Measurements from ENCODE around the gene FOCAD.
"Not testable (repeated sequence)": the region's sequence is repeated elsewhere in the genome, so short reads cannot be mapped to it uniquely, and the experiment has no call there.

The FOCAD gene

DNA sequence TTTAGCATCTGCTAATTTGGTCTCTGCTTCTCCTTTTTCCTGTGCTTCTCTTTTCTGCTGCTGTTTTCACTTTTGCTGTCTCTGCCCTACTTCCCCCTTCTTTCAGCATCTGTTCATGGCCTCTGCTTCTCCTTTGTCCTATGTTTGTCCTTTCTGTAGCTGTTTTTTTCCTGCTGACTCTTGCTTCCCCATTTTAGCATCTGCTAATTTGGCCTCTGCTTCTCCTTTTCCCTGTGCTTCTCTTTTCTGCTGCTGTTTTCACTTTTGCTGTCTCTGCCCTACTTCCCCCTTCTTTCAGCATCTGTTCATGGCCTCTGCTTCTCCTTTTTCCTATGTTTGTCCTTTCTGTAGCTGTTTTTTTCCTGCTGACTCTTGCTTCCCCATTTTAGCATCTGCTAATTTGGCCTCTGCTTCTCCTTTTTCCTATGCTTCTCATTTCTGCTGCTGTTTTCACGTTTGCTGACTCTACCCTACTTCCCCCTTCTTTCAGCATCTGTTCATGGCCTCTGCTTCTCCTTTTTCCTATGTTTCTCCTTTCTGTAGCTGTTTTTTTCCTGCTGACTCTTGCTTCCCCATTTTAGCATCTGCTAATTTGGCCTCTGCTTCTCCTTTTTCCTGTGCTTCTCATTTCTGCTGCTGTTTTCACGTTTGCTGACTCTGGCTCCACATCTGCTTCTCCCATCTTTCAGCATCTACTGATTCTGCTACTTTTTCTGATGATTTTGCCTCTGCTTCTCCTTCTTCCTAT, 290.3 kb downstream of the FOCAD start:
- DNase-seq (ENCODE audit: low spot score) = not testable (repeated sequence)

DNA sequence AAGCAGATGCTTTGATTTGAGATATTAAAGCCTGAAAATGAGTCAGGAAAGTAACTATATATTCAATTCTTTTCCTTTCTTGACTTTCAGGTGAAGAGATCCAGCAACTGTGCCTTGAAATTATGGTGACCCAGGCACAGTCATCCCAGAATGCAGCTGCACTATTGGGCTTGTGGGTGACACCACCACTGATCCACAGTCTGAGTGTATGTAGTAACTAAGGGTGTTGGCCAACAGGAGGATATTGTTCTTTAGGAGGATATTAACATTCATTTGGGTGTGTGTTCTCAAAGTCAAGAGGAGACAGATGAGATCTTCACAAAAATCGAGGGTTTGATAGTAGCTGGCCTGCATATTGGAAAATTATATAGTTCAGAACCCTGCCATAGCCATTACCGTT, 294.2 kb downstream of the FOCAD start:
- no peak for DNase-seq (ENCODE audit: low spot score)

DNA sequence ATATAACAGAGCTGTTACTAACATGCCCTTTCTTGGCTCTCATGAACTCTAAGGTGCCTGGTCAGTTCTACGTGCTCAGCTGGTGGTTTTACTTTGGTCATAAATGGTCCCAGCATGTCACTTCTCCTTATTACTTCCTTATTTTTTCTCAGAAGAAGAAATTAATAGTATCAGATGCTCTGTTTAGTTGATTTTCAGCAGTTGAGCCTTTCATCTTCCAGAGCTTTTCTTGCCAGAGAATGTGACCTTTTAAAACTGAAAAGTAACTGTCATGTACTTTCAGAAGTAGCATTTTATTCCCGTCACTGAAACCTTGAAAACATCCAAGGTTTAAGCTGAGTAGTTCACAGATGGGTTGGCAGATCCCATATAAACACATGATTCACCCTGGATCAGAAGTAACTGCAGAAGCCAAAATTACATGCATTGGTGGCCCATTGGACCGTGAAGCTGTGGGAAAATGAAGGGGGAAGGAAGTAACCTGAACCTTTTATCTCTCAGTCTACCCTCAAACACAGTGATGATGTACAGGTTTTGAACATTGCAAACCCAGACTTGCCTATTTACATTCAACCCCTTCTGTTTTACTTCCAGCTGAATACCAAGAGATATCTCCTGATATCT, 296.9 kb downstream of the FOCAD start:
- no peak for DNase-seq (ENCODE audit: low spot score)

DNA sequence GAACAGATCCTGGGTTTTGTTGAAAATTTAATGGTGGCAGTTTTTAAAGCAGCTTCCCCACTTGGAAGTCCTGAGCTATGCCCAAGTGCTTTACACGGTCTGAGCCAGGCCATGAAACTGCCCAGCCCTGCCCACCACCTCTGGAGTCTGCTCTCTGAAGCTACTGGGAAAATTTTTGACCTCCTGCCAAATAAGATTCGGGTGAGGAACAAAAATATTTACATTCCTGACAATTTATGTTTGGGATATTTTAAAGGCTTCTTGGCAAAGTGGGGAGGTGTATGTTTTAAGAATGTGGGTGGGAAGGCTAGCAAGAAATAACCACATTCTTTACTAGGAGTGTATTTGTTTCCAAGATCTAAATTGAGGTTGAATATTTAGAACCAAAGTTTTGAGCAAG, 297.4 kb downstream of the FOCAD start:
- DNase-seq (ENCODE audit: low spot score) = no peak

DNA sequence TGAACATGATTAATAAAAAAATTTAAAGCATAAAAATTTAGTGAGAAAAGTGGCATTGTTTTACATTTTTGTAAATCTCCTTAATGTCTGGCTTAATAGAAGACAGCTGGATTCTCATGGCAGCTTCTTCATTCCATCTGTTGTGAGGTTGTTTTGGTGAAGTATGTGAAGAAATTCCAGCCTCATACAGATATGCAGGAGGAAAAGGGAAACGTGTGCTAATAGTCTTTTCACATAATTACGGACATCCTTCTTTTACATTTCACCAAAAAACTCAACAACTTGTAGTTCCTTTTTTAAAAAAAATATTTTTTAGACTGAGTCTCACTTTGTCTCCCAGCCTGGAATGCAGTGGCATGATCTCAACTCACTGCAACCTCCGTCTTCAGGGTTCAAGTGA, 300.4 kb downstream of the FOCAD start:
- no peak for DNase-seq (ENCODE audit: low spot score)

DNA sequence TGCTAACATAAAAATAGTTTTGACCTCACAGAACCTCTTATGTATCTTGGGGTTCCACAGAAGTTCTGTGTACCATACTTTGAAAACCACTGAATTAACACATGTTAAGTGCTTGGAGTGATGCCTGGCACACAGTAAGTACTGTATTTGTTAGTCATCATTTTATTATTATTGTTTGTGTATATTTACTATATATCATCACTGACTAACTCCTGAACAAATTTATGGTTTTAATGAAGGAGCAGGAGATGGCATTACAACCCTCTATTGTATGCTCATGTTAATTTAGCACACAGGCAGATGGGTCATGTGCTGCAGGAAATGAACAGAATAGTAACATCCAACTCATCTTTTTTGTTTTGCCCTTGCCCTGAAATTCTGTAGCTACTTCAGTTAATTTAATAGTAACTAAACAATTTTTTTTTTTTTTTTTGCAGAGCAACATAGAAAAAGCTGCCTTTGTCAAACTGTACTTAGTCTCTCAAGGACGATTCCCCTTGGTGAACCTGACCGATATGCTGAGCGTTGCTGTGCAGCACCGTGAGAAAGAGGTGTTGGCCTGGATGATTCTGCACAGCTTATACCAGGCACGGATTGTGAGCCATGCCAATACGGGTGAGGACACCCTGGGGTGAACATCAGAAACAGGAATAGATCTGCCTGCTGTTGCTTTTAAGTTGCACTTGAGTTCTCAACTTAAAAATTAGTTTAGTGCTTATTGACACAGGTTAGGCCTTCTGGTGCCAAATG, 302.0 kb downstream of the FOCAD start:
- DNase-seq (ENCODE audit: low spot score) = no peak

DNA sequence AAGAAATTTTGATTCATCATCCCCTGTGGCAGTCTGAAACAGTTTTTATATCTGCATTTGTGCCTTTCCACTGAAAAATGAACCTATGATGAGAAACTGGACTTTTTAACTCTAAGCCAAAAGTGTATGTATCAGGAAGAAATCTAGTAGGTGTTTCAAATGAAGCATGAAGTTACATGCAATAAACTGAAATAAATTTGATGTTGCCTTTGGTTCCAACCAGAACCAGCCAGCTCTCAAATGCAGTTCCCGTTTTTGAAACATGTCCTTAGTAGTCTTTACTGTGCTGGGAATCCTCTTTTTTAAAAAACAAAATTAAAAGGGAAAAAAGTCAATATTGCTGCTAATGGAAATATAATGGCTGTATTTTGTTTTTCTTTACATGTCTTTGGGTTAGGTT, 303.5 kb downstream of the FOCAD start:
- DNase-seq (ENCODE audit: low spot score) = no peak

DNA sequence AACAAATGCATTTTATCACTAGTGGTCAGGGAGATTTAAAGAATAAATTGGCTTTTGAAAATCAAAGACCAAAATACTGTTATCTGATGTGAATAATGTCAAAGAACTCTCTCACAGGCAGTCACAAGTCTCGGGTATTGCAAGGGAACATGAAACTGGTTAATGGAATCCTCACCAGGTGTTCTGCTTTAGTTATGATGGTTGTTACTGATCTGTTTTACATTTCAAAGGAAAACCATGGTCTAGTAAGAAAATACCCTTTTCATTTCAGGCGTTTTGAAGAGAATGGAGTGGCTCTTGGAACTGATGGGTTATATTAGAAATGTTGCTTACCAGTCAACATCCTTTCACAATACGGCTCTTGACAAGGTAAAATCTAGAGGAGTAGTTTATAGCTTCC, 304.0 kb downstream of the FOCAD start:
- no peak for DNase-seq (ENCODE audit: low spot score)

DNA sequence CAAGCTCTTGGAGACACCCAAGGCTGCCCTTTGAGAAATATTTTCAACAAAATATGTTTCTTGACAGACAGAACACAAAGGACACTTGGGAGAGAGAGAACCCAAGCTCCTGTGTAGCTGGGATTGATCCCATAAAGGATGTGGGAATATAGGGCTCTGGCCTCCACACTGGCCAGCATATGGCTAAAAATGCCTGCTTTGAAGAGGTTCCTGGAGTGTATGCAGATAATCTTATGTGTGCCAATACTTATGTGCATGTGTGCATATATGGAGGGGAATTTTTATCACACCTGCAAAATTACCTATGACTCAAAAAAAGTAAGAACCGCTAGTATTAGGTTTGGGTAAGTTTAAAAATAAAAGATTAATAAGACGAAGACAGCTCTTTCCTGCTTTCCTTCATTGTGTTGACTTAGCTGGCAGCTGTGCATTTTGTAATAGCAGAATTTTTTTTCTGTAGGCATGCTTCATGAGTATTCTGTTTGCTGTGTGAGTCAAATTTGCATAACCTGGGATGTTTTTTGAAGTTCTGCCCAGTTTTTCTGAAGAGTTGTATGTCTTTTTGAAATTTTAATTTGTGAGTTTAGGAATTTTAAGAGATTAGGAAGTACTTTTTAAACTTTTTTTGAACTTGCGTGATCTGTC, 304.7 kb downstream of the FOCAD start:
- DNase-seq (ENCODE audit: low spot score) = no peak

DNA sequence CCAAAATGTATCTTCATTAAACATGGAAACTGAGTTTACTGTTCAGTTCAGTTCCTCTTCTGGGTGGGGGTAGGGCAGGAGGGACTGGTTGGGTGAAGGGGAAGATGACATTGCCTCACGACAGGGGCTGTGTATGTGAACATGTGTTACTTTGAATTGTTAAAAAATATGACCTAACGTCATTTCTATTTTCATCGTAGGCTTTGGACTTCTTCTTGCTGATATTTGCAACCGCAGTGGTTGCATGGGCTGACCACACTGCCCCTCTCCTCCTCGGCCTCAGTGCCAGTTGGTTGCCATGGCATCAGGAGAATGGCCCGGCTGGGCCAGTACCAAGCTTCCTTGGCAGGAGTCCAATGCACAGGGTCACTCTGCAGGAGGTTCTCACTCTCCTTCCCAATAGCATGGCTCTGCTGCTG, 305.9 kb downstream of the FOCAD start:
- DNase-seq (ENCODE audit: low spot score) = no peak

DNA sequence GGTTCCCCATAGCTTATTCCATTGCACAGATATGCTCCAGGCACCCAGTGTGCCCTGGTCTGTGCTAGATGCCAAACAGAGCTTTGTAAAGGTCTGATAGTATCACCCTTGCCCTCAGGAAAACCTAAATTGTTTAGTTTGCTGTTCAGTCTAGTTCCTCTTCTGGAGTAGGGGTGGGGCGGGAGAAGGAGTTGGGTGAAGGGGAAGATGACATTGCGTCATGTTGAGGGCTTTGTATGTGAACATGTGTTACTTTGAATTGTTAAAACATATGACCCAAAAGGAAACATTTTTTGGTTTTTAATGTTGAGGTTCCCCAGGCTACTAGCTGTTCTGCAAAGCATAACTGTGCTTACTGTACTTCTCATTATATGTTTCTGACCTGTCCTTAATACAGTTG, 306.8 kb downstream of the FOCAD start:
- DNase-seq (ENCODE audit: low spot score) = no peak

DNA sequence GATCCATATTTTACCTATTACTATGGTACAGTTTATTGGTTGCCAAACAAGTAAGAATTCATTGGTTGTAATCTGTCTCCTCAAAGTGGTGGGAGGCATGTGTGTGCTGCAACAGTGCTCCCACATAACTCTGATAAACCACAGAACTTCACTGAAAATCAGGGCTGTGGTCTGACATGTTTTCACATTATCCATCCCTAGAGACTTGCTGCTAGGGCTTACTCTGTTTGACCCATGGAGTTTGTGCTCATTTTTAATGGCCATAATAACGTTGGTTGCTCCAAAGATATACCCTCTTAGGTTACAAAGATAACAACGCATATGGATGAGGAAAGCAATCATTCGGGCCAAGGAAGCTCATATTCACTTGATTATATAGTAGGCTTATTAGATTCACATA, 310.4 kb downstream of the FOCAD start:
- no peak for DNase-seq (ENCODE audit: low spot score)

DNA sequence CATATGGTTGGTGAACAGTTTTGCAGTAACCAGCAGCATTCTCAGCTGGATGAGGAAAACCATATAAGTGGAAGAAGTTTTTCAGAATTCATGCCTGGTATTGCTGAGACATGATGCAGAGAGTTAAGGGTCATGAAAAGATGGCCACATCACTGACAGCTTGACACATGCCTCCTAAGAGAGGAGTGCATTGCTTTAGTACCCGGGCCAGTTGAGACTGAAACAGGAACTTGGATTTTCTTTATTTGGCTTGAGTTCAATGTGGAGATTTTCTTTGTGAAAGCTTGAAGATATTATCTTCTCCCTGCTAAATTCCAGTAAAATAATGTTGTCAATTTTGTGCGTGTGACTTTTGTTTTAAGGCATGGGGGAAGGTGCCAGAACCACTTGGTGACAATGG, 311.6 kb downstream of the FOCAD start:
- DNase-seq (ENCODE audit: low spot score) = no peak

DNA sequence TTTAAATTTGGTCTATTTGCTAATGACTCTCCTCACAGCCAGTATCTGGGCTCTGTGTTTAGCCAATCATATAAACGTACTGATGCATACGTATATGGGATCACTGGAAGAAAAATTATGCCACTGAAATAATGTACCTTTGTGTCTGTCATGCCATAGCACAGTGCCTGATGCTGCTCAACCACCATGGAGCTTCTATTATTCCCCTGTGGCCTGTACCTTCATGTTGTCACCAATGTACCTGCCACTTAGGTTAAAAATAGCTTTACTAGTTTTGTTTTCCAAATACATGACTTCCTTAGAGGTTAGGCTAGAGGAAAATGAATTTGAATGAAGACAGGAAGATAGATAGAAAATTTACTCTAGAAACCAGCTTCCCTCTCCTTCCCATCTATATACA, 312.8 kb downstream of the FOCAD start:
- peak; percentile 48 for DNase-seq (ENCODE audit: low spot score)

DNA sequence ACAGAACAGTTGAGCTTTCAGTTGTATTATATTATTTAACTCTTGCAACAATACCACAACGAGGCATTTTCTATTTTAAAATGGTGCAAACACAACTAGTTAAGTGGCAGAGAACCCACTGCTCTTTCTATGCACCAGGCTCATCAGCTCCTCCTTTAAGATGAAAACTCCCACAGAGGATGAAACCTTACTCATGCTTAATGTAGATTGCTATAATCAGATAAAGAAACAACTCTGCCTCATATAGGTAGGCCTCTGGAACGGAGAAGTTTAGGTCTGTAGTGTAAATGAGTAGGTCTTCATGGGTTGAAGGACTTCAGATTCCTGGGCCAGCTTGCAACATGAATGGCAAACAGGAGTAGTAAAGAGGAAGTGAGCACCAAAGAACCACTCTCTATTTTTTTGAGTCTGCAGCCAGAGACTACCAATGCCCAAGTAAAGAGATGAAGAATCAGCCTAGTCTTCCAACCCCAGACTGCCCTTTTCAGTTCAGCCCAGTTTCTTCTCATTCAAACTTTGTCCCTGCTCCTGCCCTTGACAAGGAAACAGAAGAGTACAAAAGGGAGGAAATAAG, 313.5 kb downstream of the FOCAD start:
- peak; percentile 13 for DNase-seq (ENCODE audit: low spot score)

DNA sequence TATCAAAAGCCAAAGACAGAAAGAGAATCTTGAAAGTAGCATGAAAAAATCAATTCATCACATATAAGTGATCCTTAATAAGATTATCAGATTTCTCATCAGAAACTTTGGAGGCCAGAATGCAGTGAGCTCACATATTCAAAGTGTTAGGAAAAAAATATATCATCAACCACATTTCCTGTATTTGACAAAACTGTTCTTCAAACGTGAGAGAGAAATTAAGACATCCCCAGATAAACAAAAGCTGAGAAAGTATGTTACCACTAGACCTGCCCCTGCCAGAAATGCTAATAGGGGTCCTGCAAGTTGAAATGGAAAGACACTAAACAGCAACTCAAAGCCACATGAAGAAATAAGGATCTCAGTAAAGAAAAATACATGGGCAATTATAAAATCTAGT, 317.5 kb downstream of the FOCAD start:
- DNase-seq (ENCODE audit: low spot score) = no peak

DNA sequence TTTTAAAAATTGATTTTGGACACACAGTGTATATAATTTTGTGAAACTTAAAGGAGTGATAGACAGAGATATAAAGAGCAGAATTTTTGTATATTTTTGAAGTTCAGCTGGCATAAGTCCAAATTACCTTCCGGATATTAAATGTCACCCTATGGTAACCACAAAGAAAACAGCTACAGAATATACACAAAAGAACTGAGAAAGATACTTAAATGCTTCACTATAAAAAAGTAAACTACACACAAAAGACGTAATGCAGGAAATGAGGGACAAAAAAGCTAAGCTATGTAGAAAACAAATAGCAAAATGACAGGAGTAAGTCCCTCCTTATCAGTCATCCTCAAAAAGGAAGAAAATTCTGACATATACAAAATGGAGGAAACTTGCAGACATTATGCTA, 318.0 kb downstream of the FOCAD start:
- DNase-seq (ENCODE audit: low spot score) = no peak

DNA sequence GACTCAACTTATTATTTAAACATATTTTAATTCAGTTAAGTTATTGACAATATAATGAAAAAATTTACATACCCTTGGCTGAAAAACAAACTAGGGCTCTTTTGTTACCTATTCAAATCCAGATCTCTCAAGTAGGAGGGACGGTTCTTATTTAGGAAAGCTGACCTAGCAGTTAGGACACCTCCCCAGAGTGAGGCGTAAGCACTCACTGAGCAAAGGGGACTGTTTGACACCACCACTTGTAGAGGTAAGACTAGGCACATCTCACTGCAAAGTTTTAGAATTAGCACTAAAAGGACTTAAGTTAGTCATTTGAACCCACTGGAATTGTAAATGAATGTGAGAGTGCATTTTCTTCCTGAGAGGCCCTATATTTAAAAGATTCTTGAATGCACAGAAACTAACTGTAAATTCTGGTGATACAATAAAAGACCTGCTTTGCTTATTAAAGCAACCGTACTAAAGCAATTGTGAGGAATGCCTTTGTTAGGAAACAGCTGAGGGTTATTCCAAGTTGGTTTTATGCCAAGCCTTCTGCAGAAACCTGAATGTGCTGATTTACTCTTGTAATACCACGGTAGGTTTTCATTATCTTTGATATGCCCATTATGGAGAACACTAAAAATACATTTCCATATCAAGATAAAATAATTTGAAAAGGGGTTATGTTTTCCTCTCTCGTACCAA, 331.2 kb downstream of the FOCAD start:
- no peak for DNase-seq (ENCODE audit: low spot score)

DNA sequence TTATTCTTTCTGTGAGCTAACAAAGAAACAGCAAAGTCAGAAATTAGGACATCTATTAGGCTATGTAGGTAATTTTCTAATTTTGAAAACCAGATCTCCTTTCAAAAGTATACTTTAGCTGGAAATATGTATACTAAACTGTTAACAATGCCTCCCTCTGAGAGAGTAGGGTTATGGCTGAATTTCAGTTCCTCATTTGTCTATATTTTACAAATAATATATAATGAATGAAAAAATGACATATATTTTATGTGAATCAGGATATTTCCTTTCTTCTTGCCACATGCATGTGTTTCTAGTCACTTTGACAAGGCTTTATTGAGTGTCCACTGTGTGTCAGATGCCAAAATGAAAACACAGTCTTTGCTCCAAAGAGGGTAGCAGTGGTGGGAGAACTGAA, 331.9 kb downstream of the FOCAD start:
- DNase-seq (ENCODE audit: low spot score) = no peak

DNA sequence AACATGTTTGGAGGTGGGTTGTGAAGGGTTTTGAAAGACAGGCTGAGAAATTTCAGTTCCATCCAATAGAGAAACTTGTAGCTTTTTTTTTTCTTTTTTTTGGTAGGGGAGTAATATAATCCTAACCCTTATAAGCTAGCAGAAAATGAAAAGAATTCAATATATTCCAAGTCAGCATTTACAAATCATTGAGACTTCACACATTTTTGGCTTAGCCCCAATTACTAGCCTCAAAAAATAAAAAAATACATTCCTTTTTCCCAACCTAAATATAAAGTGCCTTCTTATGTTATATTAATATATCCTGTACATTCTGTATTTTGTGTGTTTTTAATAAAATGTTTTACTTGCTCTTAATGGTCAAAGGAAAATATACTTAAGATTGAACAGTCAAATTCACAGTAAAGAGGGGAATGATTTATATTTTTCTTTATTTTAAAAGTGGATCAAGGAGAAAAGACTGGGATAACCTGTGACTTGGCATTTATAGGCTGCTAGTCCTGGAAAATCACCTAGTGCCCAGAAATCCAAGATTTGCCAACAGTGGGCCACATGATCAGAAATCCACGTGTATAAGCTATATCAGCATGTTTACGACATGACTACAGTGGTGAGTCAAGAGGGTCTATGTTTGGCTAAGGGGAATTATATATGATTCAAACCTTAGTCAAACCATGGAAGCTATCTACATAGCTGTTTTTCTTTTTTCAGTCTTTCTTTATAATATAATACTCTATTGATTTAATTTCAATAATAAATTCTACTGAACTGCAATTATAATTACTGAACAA, 332.8 kb downstream of the FOCAD start:
- DNase-seq (ENCODE audit: low spot score) = no peak

DNA sequence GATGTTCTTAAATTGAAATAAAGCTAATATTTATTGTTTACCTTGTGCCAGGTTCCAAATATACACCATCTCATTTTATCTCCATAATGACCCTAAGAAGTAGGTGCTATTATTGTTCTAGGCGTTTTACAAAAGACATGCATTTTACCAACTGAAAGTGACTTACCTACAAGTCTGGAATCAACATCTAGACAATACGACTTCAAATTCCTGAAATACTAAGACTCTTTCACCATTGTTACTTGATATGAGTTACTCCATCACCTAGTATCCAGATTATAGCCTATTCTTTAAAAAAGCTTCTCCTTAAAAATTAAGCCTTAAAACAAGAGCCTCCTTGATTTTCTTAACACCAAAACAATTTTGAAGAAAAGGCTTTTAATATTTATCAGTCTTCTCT, 334.1 kb downstream of the FOCAD start:
- DNase-seq (ENCODE audit: low spot score) = no peak
